Measurements from ENCODE around the gene AHCYL2.

The AHCYL2 gene

DNA sequence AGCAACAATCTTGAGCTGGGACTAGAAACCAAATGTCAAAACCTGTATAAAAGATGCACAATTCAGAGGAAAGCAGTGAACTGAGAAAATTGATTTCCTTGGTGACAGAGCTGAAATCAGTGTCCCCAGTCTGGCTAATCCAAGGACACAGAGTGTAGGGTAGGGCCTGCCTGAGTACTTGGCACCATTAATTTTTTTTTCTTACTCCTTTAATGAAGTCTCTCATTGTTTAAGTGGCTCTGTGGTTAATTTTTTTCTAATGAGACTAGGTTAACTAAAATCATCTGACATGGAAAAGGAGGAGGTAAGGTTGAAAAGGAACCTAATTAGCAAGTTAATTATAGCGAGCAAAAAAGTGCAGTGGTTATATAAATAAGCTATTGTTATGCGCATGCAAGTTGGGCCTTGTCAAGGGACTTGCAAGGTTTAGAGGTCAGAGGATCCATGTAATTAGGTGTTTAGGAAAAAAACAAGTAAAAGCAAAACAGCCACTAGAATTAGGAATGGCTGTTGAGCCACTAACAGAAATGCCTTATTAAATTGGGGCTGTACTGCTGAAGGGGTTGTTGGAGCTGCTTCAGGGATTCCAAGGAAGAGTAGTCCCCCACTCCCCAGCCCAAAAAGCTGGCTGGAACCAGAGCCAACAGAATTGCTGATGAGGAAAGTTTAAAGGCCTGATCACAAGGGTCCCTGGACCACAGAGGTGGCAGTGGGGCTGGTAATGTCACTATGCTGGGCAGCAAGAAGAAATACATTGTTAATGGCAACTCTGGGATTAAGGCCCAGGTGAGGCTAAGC is 150.5 kb downstream of the AHCYL2 start:
- Histone ChIP-seq H3K27me3 (ENCODE audit: control insufficient read depth, insufficient read depth, low read length) (no peaks in the 10 kb centered on the region), H3K9ac (ENCODE audit: low read length) (no peak overlapping the region), H3K36me3 (ENCODE audit: control insufficient read depth, insufficient read depth, low read length) (no peaks in the 10 kb centered on the region), H3K27ac (ENCODE audit: low read depth, low read length) (no peak overlapping the region), H3K4me3 (ENCODE audit: low read length) (no peak overlapping the region), H3K4me1 (ENCODE audit: control insufficient read depth, insufficient read depth, low read length) (no peaks in the 10 kb centered on the region)

- Histone ChIP-seq H3K27ac (ENCODE audit: low read depth, low read length) (no peak overlapping the region), H3K4me1 (ENCODE audit: control insufficient read depth, insufficient read depth, low read length) (no peaks in the 10 kb centered on the region), H3K4me3 (ENCODE audit: low read length) (no peak overlapping the region)
Observed at GRCh38 chr7:129376076-129376777, 151.4 kb downstream of the AHCYL2 start.

DNA sequence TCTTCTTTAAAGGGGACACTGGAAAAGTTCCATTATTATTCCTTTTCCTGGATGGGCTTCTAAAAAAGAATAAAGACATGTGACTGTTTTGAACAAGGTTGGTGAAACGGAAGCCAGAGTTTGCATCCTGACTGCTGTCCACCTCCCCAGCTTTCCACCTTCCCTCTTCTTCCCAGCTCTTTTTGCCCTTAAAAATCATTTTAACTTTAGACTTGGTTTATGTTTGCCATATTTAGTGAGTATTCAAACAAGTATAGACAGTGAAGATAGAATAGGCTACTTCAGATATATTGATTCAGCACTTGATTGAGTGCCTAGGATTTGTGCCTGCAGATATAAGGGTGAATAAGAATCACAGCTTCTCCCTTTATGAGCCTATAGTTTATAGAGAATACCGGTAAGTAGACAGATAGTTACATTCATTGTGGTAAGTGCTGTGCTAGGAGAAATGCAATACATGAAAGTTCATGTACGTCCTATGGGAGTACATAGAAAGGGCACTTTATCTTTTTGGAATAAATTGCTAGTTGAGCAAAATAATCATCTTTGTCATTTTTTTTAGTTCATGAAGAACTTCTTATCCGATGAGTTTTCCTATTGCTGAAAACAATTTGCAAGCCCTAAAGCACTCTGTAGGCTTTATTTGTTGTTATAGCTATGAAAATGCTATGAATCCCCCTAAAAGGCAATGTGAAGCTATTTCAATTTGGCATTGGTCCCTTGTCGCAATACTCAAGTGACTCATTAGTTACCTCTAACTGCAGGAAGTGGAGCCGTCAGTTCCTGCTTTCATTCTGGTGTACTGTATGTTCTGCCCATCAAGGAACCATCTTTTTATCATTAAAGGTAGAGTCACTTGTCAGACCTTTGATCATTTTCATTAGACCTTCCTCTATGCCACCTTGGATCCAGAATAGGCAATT is 152.2 kb downstream of the AHCYL2 start:
- no peaks in the 10 kb centered on the region for H3K36me3 ChIP-seq (ENCODE audit: control insufficient read depth, insufficient read depth, low read length)
- no peaks in the 10 kb centered on the region for H3K27me3 ChIP-seq (ENCODE audit: control insufficient read depth, insufficient read depth, low read length)
- no peak overlapping the region for H3K27ac ChIP-seq (ENCODE audit: low read depth, low read length)
- H3K4me1 ChIP-seq (ENCODE audit: control insufficient read depth, insufficient read depth, low read length) = no peaks in the 10 kb centered on the region
- no peak overlapping the region for H3K4me3 ChIP-seq (ENCODE audit: low read length)
- no peak overlapping the region for H3K9ac ChIP-seq (ENCODE audit: low read length)

More at GRCh38 chr7:129376076-129376777, 151.4 kb downstream of the AHCYL2 start:
- Histone ChIP-seq H3K9ac (ENCODE audit: low read length) (no peak overlapping the region), H3K27me3 (ENCODE audit: control insufficient read depth, insufficient read depth, low read length) (no peaks in the 10 kb centered on the region), H3K36me3 (ENCODE audit: control insufficient read depth, insufficient read depth, low read length) (no peaks in the 10 kb centered on the region)

GRCh38 chr7:129381710-129382484 is 157.1 kb downstream of the AHCYL2 start:
- H3K4me1 ChIP-seq (ENCODE audit: control insufficient read depth, insufficient read depth, low read length) = no peaks in the 10 kb centered on the region
- H3K27ac ChIP-seq (ENCODE audit: low read depth, low read length) = no peak overlapping the region
- no peaks in the 10 kb centered on the region for H3K36me3 ChIP-seq (ENCODE audit: control insufficient read depth, insufficient read depth, low read length)
- no peak overlapping the region for H3K9ac ChIP-seq (ENCODE audit: low read length)
- H3K27me3 ChIP-seq (ENCODE audit: control insufficient read depth, insufficient read depth, low read length) = no peaks in the 10 kb centered on the region
- H3K4me3 ChIP-seq (ENCODE audit: low read length) = no peak overlapping the region

DNA sequence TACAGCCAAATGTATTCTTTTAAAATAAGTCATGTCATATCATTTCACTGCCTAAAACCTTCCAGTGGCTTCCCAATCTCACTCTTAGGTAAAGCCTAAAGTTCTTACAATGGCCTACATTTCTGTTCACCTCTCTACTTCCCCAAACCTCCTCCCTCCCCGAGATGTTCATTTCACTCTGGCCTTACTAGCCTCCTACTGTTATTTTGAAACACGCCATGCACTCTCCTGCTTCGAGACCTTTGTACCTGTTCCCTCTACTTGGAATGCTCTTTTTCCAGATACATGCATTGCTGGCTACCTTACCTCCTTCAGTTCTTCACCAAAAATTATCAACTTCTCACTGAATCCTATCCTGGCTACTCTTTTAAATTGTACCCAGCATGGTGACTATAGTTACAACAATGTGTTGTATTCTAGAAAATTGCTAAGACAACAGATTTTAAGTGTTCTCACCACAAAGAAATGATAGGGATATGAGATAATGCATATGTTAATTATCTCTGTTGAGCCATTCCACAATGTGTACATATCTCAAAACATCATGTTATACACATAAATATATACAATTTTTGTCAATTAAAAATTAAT is 158.8 kb downstream of the AHCYL2 start:
- no peak overlapping the region for H3K4me3 ChIP-seq (ENCODE audit: low read length)
- H3K4me1 ChIP-seq (ENCODE audit: control insufficient read depth, insufficient read depth, low read length) = no peaks in the 10 kb centered on the region
- H3K9ac ChIP-seq (ENCODE audit: low read length) = no peak overlapping the region
- H3K36me3 ChIP-seq (ENCODE audit: control insufficient read depth, insufficient read depth, low read length) = no peaks in the 10 kb centered on the region
- no peak overlapping the region for H3K27ac ChIP-seq (ENCODE audit: low read depth, low read length)
- H3K27me3 ChIP-seq (ENCODE audit: control insufficient read depth, insufficient read depth, low read length) = no peaks in the 10 kb centered on the region

GRCh38 chr7:129385116-129385515 is 160.3 kb downstream of the AHCYL2 start:
- Histone ChIP-seq H3K27ac (ENCODE audit: low read depth, low read length) (no peak overlapping the region), H3K4me1 (ENCODE audit: control insufficient read depth, insufficient read depth, low read length) (no peaks in the 10 kb centered on the region), H3K9ac (ENCODE audit: low read length) (no peak overlapping the region), H3K4me3 (ENCODE audit: low read length) (no peak overlapping the region), H3K27me3 (ENCODE audit: control insufficient read depth, insufficient read depth, low read length) (no peaks in the 10 kb centered on the region), H3K36me3 (ENCODE audit: control insufficient read depth, insufficient read depth, low read length) (peaks cover under 1% of the 10 kb centered on the region)

- no peaks in the 10 kb centered on the region for H3K4me1 ChIP-seq (ENCODE audit: control insufficient read depth, insufficient read depth, low read length)
- H3K27me3 ChIP-seq (ENCODE audit: control insufficient read depth, insufficient read depth, low read length) = no peaks in the 10 kb centered on the region
- no peak overlapping the region for H3K4me3 ChIP-seq (ENCODE audit: low read length)
- H3K9ac ChIP-seq (ENCODE audit: low read length) = no peak overlapping the region
- peaks cover 5% of the 10 kb centered on the region for H3K36me3 ChIP-seq (ENCODE audit: control insufficient read depth, insufficient read depth, low read length)
- no peak overlapping the region for H3K27ac ChIP-seq (ENCODE audit: low read depth, low read length)
Observed at GRCh38 chr7:129385598-129385997, 160.8 kb downstream of the AHCYL2 start.

DNA sequence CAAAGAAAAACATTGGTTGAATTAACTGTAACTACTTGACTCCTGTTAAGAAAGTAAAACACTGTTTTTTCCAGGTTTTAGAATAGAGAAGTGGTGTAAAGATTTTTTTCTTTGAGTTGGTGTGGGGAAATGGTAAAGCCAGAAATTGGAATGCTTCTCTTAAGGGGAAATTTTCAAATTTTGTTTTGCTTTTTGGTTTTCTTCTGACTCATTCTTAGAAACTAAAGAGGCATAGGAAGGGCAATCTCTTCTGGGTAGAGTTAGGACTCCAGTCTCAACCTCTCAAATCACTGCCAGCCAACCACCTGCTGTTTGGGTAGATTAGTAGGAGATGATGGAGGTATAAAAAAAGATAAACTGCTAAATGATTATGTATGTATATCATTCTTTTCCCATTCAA is 161.7 kb downstream of the AHCYL2 start:
- Histone ChIP-seq H3K9ac (ENCODE audit: low read length) (no peak overlapping the region), H3K27ac (ENCODE audit: low read depth, low read length) (no peak overlapping the region), H3K27me3 (ENCODE audit: control insufficient read depth, insufficient read depth, low read length) (no peaks in the 10 kb centered on the region), H3K4me3 (ENCODE audit: low read length) (no peak overlapping the region), H3K36me3 (ENCODE audit: control insufficient read depth, insufficient read depth, low read length) (peaks cover 6% of the 10 kb centered on the region), H3K4me1 (ENCODE audit: control insufficient read depth, insufficient read depth, low read length) (no peaks in the 10 kb centered on the region)

- H3K27me3 ChIP-seq (ENCODE audit: control insufficient read depth, insufficient read depth, low read length) = no peaks in the 10 kb centered on the region
- H3K36me3 ChIP-seq (ENCODE audit: control insufficient read depth, insufficient read depth, low read length) = peaks cover 6% of the 10 kb centered on the region
- H3K4me1 ChIP-seq (ENCODE audit: control insufficient read depth, insufficient read depth, low read length) = no peaks in the 10 kb centered on the region
- H3K9ac ChIP-seq (ENCODE audit: low read length) = no peak overlapping the region
- H3K27ac ChIP-seq (ENCODE audit: low read depth, low read length) = no peak overlapping the region
- no peak overlapping the region for H3K4me3 ChIP-seq (ENCODE audit: low read length)
Observed at GRCh38 chr7:129387537-129387936, 162.7 kb downstream of the AHCYL2 start.

DNA sequence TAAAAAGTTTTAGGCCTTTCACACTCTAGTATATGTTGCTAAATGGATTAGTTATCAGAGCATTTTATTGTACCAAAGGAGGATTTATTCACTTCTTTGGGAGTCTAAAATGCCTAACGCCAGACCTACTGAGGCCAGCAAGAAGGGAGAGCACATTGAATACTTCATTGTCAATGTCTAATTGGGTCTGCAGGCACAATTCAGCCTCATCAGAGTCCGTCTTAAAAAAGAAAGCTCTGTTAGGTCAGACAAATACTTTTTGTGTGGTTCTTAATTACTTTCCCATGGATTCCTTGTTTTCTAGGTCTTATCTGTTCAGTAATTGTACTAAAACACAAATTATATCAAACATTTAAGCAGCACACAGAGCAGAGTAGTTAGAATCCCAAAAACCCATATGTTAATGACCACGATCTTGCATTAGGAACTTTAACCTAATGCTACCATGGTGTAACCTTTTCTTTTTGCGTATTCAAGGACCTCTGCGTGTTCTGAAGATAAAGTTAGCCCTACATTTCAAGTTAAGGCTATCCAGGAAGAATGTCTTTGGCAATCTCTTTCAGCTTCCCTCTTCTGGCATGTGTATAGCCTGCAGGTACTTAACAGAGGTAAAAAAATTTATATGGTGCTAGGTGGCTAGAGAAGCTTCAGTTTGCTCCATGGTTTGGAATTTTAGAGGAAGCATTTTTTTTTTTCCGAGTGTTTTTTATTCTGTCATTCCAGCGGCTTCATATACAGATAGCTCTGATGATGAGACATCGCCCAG is 163.7 kb downstream of the AHCYL2 start:
- Histone ChIP-seq H3K4me3 (ENCODE audit: low read length) (no peak overlapping the region), H3K36me3 (ENCODE audit: control insufficient read depth, insufficient read depth, low read length) (peaks cover 6% of the 10 kb centered on the region), H3K9ac (ENCODE audit: low read length) (no peak overlapping the region), H3K4me1 (ENCODE audit: control insufficient read depth, insufficient read depth, low read length) (no peaks in the 10 kb centered on the region), H3K27ac (ENCODE audit: low read depth, low read length) (no peak overlapping the region), H3K27me3 (ENCODE audit: control insufficient read depth, insufficient read depth, low read length) (no peaks in the 10 kb centered on the region)

DNA sequence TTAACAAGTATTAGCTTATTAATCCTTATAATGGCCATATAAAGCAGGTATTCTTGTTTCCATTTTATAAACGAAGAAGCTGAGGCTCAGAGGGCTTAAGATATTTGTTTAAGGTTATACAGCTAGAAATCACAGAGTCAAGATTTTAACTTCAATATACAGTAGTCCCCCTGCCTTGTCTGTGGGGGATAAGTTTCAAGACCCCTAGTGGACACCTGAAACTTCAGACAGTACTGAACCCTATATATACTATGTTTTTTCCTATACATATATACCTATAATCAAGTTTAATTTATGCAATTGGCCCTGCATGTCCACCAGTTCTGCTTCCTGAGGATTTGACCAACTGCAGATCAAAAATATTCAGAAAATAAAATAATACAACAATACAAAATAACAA is 165.0 kb downstream of the AHCYL2 start:
- Histone ChIP-seq H3K9ac (ENCODE audit: low read length) (no peak overlapping the region), H3K36me3 (ENCODE audit: control insufficient read depth, insufficient read depth, low read length) (peaks cover 6% of the 10 kb centered on the region), H3K4me1 (ENCODE audit: control insufficient read depth, insufficient read depth, low read length) (no peaks in the 10 kb centered on the region), H3K27ac (ENCODE audit: low read depth, low read length) (no peak overlapping the region), H3K4me3 (ENCODE audit: low read length) (no peak overlapping the region), H3K27me3 (ENCODE audit: control insufficient read depth, insufficient read depth, low read length) (no peaks in the 10 kb centered on the region)

Measured in rectal smooth muscle tissue (tissue), 1 donor.